ENCODE measurements around the gene MRPS34. TPM values are rescaled to one million over a fixed set of nuclear protein-coding genes. Genes with fewer than 3 reads are reported as not detected.

The MRPS34 gene
- total and polyA plus RNA-seq, 7 donors = 56.3 to 172 (median 75.1) TPM

DNA sequence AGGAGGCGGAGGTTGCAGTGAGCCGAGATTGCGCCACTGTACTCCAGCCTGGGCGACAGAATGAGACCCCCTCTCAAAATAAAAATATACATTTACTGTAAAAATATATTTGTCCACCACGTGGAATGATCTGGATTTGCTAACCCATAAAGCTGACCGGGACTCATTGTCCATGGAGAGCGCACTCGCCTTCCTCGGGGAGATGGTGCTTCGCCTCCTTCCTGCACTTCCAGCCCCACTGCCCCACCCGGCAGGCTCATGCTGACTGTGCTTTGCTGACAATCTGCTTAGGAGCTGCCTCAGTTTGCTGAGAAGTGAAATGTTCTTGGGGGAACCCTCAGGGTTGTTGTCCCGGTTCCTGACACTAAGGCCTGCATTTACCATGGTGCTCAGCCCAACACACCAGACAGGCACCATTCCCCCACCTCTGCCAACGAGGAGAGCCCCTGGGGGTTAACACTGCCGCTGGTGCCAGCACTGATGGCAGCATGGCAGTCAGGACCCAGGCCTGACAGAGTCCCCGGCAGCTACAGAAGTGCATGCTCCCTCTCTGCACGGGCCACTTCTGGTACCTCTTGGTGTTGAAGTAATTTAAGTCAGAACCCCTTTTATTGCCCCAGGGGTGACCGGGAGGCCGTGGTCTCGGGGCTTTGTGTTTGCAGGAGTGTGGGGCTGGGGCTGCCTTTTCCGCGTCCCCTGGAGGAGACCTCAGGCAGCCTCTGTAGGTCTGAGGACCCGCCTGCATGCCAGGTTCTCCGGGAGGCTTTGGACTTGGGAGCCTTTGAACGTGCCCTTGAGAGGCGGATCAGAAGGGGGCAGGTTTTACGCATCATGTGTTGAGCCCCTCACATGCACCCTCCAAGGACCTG is 12.3 kb upstream of the MRPS34 start:
- intact Hi-C loops (cut with DNase I) = no loop called here
- Histone ChIP-seq H3K4me1 (peaks cover 28% of the 10 kb centered on the region), H3K4me3 (no peak overlapping the region), H3K27me3 (ENCODE audit: insufficient read depth in 3 of 3, low read length in 2 of 3) (no peaks in the 10 kb centered on the region), H3K36me3 (ENCODE audit: insufficient read depth in 1 of 2, low read depth in 1 of 2) (peaks cover 0 to 54% of the 10 kb centered on the region in 2 donors), H3K27ac (no peak overlapping the region), H3K9me3 (no peaks in the 10 kb centered on the region)
- WGBS, 3 donors = 81 to 88% (median 83%) methylated on average over 26 of the region's 26 CpGs
- DNase-seq (peak in 1 of 2 donors; percentile 45), ATAC-seq (no peak)
- TF ChIP-seq, protein P1, sequence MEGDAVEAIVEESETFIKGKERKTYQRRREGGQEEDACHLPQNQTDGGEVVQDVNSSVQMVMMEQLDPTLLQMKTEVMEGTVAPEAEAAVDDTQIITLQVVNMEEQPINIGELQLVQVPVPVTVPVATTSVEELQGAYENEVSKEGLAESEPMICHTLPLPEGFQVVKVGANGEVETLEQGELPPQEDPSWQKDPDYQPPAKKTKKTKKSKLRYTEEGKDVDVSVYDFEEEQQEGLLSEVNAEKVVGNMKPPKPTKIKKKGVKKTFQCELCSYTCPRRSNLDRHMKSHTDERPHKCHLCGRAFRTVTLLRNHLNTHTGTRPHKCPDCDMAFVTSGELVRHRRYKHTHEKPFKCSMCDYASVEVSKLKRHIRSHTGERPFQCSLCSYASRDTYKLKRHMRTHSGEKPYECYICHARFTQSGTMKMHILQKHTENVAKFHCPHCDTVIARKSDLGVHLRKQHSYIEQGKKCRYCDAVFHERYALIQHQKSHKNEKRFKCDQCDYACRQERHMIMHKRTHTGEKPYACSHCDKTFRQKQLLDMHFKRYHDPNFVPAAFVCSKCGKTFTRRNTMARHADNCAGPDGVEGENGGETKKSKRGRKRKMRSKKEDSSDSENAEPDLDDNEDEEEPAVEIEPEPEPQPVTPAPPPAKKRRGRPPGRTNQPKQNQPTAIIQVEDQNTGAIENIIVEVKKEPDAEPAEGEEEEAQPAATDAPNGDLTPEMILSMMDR (IDR thresholded peaks at IDR 0.05) = no peak

DNA sequence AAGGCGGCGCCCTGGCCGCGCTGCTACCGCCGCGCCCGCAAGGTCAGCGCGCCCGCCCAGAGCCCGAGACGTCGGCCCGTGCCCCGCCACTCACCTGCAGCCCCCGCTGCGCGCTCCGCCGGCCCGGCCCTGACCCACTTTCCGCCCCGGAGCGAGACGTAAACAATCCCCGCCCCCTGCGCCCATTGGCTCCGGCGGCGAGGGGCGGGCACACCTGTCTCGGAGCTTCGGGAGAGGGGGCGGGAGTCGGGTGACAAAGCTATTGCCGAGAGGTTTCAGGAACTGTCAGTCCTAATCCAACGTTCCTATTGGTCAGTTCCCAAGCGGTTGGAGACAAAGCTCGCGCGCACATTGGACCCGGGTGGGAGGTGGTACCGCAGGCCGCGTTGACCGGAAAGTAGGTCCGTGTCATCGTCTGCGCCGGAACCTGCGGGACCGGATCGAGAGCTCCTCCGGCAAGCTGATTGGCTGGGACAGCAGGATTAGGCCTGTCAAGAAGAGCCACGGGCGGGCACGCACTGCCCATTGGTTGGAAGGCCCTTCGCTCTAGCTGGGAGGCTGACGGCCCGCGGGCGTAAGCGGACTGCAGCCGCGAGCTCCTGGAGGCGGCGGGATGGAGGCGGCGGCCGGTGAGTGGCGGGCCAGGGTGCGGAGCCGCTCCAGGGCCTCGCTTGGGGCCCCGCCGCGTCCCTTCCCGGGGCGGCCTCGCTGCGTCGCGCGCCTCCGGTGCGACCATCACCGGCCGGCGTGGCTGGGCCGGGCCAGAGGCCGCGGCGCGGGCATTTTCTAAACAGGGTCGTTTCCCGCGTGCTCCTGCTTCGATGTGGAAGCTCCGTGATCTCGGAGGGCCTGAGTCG is 9.7 kb upstream of the MRPS34 start, which contains the start of the genes NUBP2 and SPSB3:
Gene NUBP2 (plus strand): TSS at position 553 of the 857 bp plus-strand sequence. CDS start 61 bp downstream, at position 614.
Gene SPSB3 (minus strand): TSS at position 164 of the 857 bp plus-strand sequence. CDS start 1,088 bp downstream, outside the sequence.
- WGBS, 3 donors = 0 to 1% (median 0%) methylated on average over 88 to 102 of the region's 102 CpGs
- Histone ChIP-seq H3K4me1 (peaks cover 34% of the 10 kb centered on the region), H3K4me3 (peak within 1 kb of the TSS; percentile 86), H3K27me3 (ENCODE audit: insufficient read depth in 3 of 3, low read length in 2 of 3) (no peaks in the 10 kb centered on the region), H3K27ac (peak within 1 kb of the TSS; percentile 92), H3K36me3 (ENCODE audit: insufficient read depth in 1 of 2, low read depth in 1 of 2) (peaks cover 0 to 52% of the 10 kb centered on the region in 2 donors), H3K9me3 (no peaks in the 10 kb centered on the region)
- ATAC-seq (peak; percentile 91 to 93 (median 92)), DNase-seq (peak; percentile 100)
- TF ChIP-seq, protein P1 (IDR thresholded peaks at IDR 0.05) = no peak
- intact Hi-C loops (cut with DNase I) = no loop called here

DNA sequence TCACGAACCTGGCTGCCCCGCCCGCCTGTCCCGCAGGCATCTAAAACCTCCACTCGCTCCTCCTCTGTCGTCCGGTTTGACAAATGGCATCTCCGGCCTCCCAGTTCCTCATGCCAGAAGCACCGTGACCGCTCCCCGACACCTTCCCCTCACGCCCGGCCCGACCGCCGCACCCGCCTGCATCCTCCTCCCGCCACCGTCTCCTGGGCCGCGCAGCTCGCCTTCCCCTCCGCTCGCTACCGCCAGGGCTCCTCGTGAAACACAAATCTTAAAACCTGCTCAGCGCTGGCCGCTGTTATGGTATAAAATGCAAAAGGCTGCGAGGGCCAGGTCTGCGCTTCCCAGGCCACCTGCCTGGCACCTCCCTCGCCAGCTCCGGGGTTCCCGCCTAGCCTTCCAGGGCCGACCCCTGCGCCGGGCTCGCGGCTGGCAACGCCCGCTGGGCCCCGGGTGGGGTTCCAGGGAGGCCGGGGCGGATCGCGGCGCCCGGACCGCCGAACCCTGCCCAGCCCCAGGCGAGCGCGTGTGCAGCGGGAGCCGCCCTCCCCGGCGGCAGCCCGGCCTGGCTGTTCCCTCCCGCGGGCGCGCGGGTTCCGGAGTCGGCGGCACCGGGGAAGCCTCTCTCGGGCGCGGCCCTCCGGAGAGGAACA is 8.9 kb upstream of the MRPS34 start:
- peak overlapping the region; percentile 86 for H3K4me3 ChIP-seq
- peaks cover 34% of the 10 kb centered on the region for H3K4me1 ChIP-seq
- peak; percentile 26 to 66 for DNase-seq
- H3K36me3 ChIP-seq (ENCODE audit: insufficient read depth in 1 of 2, low read depth in 1 of 2) = peaks cover 0 to 52% of the 10 kb centered on the region in 2 donors
- TF ChIP-seq, protein P1 (IDR thresholded peaks at IDR 0.05) = no peak
- no peaks in the 10 kb centered on the region for H3K9me3 ChIP-seq
- intact Hi-C loops (cut with DNase I) = no loop called here
- WGBS, 3 donors = 0 to 1% (median 0%) methylated on average over 44 to 70 of the region's 70 CpGs
- no peaks in the 10 kb centered on the region for H3K27me3 ChIP-seq (ENCODE audit: insufficient read depth in 3 of 3, low read length in 2 of 3)
- H3K27ac ChIP-seq = peak overlapping the region; percentile 92
- ATAC-seq = peak in 1 of 4 donors; percentile 23

DNA sequence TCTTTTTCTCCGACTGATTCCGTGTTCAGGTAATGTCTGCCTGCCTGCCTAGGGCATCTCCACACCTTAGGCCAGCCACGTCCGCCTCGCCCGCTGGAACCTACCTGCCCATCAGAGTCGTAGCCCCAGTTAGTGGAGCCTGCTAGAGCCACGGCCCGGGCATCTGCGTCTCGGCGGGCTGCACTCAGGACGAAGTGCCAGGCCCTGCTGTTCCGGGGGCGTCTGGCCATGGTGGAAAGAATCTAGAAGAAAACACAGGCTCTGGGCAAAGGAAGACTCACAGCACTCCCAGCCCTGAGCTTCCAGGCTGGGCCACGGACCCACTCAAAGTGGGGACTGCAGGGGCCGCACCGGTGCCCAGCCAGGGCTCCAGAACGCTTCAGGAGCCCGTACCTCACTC is 8.3 kb upstream of the MRPS34 start:
- Histone ChIP-seq H3K36me3 (ENCODE audit: insufficient read depth in 1 of 2, low read depth in 1 of 2) (peaks cover 0 to 54% of the 10 kb centered on the region in 2 donors), H3K4me1 (peaks cover 34% of the 10 kb centered on the region), H3K27me3 (ENCODE audit: insufficient read depth in 3 of 3, low read length in 2 of 3) (no peaks in the 10 kb centered on the region), H3K9me3 (no peaks in the 10 kb centered on the region), H3K27ac (peak overlapping the region; percentile 92), H3K4me3 (peak overlapping the region; percentile 86)
- ATAC-seq (no peak), DNase-seq (peak; percentile 18 to 66)
- intact Hi-C loops (cut with DNase I) = no loop called here
- TF ChIP-seq, protein P1 (IDR thresholded peaks at IDR 0.05) = no peak
- 57 to 63% (median 62%) methylated on average over 20 of the region's 20 CpGs for WGBS, 3 donors
